ENCODE results near the gene PHACTR3.

The PHACTR3 gene

DNA sequence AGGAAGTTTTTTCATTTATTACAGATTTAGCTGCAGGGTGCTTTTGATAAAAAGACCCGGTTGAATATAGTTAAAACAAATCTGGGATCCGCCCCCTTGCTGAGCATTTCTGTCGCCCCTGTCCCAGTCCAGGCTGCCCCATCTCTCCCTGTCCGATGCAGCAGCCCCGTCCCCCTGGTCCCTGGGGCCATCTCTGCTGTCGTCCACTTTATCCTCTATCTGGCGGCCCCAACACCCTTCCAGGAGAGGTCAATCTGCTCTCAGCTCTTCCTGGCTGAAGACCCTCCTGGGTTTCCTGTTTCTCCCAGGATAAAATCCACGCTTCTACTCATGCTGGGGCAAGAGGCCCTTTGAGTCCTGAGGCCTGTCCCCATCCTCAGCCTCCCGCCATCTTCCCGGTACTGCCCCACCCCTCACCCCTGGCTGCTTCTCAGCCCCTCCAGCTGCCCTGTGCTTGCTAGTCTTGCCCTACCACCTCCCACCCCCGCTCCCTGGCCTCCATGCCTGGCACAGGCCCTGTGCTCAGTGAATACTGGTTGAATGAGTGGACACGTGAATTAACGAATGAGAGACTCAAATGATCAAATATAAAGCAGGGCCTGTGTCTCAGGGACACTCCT lies 16.0 kb upstream of the PHACTR3 start:
- no peak for DNase-seq (ENCODE audit: low read depth in 1 of 2, low spot score in 1 of 2)

DNA sequence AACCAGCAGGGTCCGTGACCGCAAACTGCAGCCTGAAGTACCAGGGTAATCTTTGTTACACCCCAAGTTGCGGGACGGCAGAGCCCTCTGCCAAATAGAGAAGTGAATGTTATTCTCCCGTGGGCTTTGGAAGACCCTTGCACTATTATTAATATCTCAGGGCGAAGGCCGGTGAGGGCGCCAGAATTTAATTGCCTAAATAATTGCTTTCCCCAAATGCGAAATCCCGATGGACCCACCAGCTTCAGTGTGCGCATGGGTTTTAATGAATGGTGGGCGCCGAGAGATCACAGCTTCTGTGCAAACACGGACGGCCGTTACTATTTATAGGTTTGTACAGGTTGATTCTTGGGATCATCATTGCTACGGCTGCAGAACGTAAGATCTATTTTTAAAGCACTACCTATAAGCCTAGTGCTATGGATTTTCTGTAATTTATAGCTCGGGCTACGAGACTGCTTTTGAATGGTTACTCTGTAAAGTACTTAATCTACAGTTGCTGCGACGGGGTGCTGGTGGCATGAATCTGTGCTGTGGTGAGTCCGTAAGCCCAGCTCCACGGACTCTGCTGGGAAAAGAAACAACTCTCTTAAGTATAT lies 15.2 kb upstream of the PHACTR3 start:
- no peak for DNase-seq (ENCODE audit: low read depth in 1 of 2, low spot score in 1 of 2)

DNA sequence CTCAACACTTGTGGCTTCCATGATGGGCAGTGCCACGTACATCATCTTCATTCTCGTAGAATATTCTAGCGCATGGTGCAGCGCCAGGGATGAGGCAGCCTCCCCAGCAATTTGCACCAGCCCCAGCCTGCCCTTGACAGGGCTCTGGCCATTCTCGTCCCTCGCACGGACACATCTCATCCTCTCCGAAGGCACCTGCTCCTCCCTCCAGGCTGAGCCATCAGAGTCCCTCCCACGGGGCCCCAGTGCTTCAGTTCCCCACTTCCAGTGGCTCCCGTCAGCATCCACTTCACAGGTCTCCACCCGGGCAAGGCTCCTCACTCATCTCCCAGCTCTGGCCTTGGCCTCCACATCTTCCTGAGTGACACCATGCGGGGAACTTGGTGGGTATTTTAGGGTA lies 13.3 kb upstream of the PHACTR3 start:
- DNase-seq (ENCODE audit: low read depth in 1 of 2, low spot score in 1 of 2): no peak

DNA sequence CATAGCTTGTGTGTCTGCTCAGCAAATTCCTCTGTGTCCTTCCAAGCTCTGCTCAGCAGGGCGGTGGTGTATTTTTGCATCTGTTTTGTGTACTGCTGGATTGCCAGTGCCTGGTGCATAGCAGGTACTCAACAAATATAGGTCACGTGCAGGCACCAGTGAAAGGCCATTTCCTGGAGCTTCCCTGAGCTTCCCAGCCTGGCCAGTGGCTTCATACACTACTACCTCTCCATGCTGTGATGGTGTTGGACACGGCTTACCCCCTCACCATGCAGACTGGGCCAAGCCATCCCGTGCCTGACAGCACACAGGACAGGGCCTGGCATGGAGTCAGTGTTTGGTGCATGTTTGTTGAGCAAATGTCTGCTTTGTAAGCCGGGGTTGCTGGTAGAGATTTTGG lies 7.7 kb upstream of the PHACTR3 start:
- no peak for DNase-seq (ENCODE audit: low read depth in 1 of 2, low spot score in 1 of 2)

DNA sequence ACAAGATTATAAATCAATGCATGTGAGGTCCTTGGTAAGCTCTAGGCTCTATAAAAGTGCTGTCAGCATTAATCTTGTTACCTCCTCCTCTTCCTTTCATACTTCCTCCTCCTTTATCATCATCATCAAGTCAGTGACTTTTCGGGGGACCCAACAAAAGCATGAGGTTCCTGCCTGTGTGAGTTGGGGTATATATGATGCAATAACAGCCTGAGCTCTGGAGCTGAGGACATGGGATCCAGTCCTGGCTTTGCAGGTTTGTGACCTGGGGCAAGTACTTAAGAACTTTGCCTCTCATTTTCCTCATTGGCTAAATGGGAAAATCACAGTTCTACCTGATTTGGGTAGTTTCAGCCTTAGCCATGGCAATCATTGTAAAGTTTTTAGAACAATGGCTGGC lies 7.1 kb upstream of the PHACTR3 start:
- DNase-seq (ENCODE audit: low read depth in 1 of 2, low spot score in 1 of 2): no peak

DNA sequence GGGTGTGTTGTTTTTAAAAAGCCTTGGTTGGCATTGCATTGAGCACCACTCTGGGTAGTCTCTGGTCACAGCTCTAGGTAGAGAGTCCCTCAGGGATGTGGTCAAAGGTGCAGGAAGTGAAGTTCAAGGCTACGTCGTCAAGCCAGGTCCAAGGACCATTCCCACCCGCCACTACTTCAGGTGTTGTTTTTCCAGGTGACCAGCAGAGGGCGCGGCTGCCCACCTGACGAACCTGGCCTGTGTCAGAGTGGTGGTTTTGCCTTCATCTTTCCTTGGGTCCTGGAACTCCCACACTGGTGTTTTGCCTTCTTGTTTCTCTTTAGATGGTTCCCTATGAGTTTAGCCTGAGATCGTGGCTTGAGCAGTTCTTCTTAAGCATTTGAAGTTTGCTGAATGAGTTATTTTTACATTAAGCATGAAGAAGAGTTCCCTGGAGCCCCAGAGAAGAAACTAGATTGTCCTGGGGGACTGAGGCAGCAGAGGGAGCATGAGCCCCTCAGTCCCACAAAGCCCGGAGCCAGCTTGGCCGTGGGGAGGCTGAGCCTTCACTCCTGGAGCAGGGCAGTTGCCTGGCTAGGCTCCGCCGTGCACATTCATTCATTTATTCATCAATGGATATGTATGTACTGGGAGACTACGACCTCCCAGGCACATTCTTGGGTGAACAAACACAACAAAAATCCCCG lies 5.6 kb upstream of the PHACTR3 start:
- no peak for DNase-seq (ENCODE audit: low read depth in 1 of 2, low spot score in 1 of 2)

DNA sequence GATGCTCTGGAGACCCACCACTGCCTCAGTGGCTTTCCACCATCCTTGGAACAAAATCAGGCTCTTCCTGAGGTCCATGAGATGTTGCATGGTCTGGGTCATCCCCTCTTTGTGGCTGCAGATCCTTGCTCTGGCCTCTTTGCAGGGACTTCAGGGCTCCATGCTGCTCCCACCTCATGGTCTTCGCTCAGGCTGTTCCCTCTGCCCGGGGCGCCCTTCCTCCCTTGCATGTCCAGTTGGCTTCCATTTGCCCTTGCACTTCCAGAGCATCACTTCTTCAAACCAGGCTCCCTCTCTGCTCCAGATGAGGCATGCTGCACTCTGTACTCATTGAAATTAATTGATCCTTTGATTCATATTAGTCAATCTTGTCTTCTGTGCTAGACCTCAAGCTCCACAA lies 4.4 kb upstream of the PHACTR3 start:
- no peak for DNase-seq (ENCODE audit: low read depth in 1 of 2, low spot score in 1 of 2)

DNA sequence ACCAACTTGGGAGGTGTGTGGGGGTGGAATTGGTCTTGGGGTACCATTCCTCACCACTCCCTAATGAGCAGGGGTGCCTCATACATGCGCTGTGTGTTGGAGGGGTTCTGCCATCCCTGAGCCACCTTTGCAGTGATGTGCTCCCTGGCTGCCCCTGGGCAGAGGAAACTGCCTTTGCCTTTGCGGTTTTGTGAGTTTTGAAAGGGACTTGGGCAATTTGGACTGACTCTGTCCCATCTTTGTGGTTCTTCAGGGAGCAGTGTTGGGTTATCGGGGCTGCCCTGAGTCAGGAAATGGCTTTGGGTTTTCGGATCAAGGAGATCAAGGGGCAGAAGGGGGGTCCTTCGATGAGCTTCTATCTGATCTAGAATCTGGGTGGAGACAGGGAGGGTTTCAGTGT lies 3.9 kb upstream of the PHACTR3 start:
- DNase-seq (ENCODE audit: low read depth in 1 of 2, low spot score in 1 of 2): no peak

DNA sequence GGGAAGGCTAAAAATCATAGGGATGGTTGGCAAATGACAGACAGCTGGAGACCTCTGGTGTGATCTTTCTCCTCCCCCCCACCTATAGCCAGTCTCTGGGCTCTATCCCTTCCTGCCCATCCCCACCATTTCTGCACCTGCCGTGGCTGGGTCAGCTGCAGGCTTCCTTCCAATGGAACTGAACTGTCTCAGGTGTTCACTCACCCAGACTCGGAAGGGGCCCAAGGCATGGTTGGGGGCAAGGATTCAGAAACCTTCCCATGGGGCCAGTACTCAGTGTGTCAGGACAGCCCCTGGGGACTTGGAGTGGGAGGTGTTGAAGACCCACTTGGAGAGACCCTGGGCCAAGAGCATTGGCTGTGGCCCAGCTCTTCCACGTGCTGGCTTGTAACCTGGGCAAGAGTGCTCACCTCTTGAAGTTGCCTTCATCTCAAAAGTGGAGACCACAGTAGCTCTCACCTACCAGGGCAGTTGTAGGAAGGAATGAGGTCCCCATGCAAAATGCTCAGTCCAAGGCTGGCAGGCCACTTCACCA lies 1.7 kb upstream of the PHACTR3 start:
- DNase-seq (ENCODE audit: low read depth in 1 of 2, low spot score in 1 of 2): no peak

DNA sequence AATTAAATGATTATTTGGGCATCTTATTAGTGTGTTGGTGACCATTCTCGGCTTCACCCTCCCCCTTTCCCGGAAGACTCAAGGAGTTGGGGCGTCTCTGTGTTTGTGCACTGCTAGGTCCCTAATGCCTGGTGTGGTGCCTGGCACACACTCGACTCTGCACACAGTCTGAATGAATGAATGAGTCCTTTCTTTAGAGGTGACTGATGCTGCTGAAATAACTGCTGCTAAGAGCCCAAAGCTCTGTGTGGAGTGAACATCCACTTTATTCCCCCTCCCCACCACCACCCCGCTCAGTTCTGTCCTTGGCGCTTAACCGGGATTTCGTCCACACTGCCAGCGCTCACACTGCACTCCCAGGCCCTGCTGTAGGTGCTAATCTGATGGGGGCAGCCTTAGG lies 1.2 kb upstream of the PHACTR3 start:
- DNase-seq (ENCODE audit: low read depth in 1 of 2, low spot score in 1 of 2): no peak

DNA sequence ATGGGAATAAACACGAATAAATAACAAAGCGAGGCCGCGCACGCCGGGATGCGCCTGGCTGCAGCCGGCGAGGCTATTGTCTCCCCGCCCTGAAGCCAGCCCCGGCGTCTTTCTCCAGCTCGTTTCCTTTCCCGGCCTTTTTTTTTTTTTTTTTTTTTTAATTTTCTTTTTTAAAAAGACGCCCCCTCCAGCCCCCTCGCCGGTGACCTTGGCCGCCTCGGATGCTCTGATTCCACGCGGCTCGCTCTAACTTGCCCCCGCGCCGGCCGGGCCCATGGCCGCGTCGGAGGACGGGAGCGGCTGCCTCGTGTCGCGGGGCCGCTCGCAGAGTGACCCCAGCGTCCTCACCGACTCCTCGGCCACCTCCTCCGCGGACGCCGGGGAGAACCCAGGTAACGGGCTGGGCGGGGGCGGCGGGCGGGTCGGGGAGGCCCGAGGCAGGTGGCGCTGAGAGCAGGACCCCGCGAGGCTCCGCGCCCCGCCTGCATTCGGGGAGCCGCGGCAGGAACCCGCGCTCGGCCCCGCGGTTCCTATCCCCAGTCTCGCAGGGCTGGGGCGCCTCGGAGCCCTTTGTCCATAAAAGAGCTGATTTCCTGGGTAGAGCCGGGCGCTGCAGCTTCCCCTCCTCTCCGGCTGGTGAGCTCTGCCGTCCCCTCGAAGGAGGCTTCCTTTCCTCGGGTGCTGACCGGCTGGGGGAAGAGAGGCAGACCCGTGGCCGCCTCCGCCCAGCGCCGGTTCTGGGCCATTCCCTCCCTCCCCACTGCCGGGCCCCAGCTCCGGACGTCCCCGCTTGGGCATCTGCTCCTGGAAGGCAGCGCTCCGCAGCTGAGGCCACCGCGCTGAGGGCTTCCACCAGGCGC lies 631 bp downstream of the PHACTR3 start:
- no peak for DNase-seq (ENCODE audit: low read depth in 1 of 2, low spot score in 1 of 2)

DNA sequence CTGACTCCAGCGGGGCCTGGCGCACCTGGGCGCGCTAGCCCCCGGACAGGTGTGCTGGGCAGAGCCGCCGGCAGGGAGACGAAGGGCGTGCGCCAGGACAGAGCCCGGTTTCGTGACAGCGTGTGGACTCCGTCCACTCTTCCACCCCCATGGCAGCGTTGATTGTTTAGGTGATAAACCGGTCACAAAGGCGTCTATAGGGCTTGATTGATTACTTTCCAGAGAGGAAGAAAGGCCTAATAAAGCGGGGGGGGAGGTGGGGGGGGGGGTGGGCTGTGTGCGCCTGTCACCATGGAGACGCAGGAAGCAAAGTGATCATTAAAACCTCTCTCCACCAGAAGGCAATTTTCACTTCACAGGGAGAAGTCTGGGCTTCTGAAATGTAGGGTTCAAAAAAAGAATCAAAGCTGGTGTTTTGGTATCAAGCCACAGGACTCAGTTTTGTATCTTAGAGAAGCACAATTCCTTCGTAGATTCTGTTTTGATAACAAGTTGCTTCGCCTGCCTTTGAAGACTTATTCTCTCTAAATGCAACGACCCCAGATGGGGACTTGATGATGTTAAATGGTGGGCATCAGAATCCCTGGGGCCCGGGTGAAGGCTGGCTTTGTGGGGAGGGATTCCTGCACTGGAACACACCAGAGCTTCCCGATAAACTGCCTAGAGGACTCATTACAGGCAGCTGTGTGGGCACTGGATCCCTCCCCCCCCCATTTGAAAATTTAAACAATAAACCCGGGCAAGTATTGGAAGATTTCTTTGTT lies 1.4 kb downstream of the PHACTR3 start:
- DNase-seq (ENCODE audit: low read depth in 1 of 2, low spot score in 1 of 2): no peak

DNA sequence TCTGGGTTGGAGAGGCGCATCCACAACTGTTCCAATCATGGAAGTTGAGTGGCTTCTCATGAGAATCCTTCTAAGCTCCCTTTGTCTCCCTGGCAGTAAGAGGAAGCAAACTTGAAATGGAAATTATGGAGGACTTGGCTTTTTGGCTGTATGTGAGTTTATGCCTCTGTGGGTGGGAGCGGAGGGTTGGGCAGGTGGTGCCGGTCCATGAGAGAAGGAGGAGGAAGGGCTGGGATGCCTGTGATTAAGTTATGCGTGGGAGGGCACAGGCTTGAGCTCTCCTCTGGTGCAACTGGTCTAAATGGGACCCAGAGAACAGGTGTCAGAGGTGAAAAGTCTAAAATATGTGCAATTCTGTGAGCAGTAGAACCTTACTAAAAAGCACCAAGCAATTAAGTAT lies 2.2 kb downstream of the PHACTR3 start:
- DNase-seq (ENCODE audit: low read depth in 1 of 2, low spot score in 1 of 2): no peak

DNA sequence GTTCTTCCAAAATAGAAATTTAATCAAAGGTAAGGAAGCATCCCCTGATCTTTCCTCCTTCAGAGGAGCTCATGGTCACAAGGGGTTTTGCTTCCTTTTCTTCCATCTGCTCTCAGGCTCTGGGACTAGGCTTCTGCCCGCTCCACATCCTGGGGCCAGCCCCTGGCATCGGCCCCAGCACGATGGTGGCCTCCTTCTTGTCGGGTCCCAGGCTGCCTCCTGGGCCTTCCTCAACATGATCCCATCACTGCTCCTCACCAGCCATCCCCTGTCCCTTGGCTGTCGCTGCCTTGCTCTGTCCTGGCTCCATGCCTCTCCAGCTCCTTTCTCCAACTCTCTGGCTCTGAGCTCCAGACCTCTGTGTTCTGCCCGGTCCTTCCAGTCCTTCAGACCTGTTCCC lies 4.1 kb downstream of the PHACTR3 start:
- DNase-seq (ENCODE audit: low read depth in 1 of 2, low spot score in 1 of 2): no peak

DNA sequence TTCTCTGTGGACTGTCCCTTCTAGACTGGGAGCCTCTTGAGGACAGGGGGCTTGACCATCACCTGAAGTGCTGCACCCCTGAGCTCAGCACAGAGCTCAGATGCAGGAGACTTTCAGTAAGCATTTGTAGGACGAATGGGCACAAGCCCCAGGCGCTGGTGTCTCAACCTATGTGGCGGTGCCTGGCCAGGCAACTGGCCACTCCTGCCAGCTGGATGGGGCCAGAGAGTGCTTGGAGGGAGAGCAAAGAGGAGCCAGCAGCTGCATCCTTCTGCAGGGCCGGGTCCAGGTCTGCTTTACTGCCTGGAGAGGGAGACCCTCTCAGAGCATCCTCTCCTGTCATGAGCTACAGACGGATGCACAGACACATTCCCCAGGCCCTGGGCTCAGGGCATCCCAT lies 4.5 kb downstream of the PHACTR3 start:
- no peak for DNase-seq (ENCODE audit: low read depth in 1 of 2, low spot score in 1 of 2)

DNA sequence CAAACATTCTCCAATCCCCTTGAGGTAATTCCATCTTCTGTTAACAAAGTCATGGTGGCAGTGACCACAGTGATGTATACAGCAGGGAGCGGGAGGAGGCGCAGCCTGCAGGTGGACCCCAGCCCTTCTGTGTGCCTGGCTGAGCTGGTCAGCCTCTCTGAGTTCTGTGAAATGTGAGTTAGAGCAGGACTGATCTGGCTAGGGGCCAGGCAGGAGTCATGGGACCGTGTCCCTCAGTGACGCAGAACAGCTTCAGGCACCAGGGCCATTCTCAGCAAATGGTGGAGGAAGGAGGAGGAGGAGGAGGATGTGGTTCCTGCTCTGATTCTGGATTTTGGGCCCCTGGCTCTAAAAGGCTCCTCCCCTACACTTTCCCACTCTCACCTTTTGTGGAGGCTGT lies 6.9 kb downstream of the PHACTR3 start:
- no peak for DNase-seq (ENCODE audit: low read depth in 1 of 2, low spot score in 1 of 2)

DNA sequence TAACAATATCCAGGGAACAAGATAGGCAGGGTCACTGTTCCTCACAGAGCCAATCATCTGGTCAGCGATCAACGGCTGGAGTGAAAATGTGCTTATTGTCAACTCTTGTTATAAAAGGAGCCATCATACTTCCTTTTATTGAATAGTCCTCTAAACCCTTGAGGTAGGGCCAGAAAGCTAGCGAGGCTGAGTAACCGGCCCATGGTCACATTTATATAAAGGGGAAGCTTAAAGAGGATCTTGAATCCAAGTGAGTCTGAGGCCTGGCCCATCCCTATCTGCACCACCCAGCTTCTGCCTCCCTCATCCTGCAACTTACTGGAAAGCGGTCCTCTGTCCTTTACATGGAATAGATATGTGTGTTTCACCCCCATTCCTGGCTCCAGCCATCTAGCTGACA lies 9.5 kb downstream of the PHACTR3 start:
- no peak for DNase-seq (ENCODE audit: low read depth in 1 of 2, low spot score in 1 of 2)

DNA sequence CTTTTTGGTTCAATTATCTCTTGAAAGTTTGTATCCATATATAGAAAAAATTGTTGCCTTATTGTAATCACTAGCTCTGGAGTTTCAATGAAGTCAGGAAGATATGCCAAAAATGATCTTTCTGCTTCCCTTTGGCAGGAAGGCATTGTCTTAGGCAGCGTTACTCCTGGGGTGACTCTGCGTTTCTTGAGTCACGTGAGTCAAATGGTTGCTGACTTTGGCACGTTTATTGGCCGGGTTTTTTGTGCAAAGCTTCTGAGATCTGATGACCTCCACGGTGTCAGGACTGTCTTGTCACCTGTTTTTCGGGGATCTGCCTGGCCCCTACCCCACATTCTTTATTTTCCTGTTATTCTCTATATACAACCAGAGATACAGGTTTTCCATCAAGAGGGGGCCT lies 10.4 kb downstream of the PHACTR3 start:
- DNase-seq (ENCODE audit: low read depth in 1 of 2, low spot score in 1 of 2): no peak

DNA sequence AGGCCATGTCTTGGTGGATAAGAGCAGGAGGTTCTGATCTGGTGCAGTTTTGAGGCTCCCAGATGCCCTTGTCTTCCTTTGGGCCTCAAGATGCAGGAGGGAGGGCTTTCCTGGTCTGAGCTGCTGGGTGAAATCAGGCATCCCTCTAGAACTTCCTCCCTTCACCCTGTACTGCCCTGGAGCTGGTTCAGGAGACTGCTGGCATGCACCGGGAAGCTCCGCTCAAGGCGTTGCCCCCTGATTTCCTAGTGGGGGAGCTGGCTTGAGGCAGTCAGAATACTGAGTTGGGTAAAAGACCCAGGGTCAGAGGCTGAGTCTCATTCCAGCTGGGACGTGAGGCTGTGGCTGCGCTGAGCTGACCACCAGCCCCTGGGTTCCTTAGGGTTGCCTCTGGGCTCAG lies 12.0 kb downstream of the PHACTR3 start:
- no peak for DNase-seq (ENCODE audit: low read depth in 1 of 2, low spot score in 1 of 2)

DNA sequence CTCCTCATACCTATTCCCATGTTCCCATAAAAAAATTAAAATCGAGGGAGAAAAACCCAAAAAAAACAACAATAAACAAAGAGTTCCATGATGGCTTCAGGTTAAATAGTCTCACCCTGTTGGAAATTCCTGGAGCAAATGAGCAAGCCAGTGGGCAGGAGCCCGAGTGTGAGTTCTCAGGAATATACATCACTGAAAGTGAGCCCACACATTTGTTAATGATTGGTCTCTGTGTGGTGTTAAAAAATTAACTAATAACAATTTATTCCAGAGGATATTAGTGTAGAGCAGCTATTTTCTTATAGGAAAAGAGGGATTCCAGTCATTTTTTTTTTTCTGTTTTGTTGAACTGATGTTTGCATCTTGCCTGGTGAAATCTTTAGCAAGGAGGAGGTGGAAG lies 12.9 kb downstream of the PHACTR3 start:
- no peak for DNase-seq (ENCODE audit: low read depth in 1 of 2, low spot score in 1 of 2)

DNA sequence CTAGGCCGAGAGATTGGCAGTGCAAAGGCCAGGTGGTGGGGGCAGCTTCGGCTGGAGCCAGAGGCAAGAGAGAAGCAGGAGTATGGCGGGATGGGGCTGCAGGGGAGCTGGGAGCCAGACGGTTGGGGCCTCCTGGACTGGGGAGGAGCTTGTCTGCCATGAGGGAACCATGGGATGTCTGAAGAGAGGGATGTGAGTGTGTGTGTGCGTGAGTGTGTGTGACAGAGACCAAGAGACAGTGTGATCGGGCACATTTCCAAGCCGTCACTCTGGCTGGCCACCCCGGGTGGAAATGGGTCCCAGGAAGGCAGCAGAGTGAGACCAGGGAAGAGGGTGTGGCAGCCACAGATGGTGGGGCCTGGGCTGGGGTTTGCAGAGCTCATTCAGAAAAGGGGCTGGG lies 13.8 kb downstream of the PHACTR3 start:
- no peak for DNase-seq (ENCODE audit: low read depth in 1 of 2, low spot score in 1 of 2)
